ENCODE measurements around the gene NDUFAF5. TPM values are rescaled to one million over a fixed set of nuclear protein-coding genes. Genes with fewer than 3 reads are reported as not detected.
"Not testable (repeated sequence)": the region's sequence is repeated elsewhere in the genome, so short reads cannot be mapped to it uniquely, and the experiment has no call there.

The NDUFAF5 gene, protein sequence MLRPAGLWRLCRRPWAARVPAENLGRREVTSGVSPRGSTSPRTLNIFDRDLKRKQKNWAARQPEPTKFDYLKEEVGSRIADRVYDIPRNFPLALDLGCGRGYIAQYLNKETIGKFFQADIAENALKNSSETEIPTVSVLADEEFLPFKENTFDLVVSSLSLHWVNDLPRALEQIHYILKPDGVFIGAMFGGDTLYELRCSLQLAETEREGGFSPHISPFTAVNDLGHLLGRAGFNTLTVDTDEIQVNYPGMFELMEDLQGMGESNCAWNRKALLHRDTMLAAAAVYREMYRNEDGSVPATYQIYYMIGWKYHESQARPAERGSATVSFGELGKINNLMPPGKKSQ
- total RNA-seq = 10 to 100 TPM; 25.6 to 39.4 (median 30.1) TPM
- total RNA-seq (2013) = 27.6 TPM
- 14.1 to 37.3 (median 22.7) reads per million in 29 experiments for total RNA-seq

DNA sequence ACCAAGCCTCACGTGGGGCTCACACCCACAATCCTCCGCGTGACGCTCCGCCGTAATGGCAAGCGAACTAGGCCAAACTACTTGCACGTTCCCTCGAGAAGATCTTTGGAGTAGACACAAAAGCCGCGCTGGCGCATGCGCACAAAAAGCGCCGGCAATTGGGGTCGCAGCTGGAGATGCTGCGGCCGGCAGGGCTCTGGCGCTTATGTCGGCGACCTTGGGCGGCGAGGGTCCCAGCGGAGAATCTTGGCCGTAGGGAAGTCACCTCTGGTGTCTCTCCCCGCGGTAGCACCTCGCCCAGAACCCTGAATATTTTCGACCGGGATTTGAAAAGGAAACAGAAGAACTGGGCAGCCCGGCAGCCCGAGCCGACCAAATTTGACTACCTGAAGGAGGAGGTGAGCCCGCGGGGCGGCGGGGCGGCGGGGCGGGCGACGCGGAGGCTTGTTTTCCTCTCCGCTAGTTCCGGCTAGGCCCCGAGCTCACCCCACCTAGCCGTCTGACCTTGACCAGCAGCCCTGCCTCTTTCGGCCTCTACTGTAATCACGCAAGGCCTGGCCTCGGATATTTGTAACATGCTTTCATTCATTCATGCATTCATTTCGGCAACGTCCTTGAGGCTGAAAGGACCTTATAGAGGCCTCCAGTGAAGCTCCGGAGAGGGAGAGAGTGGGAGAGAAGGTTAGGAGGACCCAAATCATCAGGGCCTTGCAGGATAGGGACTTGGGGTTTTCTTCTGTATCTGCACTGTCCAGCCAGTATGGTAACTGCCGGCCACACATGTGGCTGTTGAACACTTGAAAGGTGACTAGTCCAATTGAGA, at the start of gene NDUFAF5, which contains the start of gene ESF1:
Gene NDUFAF5, plus strand, starts transcription at position 136 of the 823 bp plus-strand sequence. Its CDS starts 41 bp downstream, at position 177.
Gene ESF1, minus strand, starts transcription at position 27 of the 823 bp plus-strand sequence. CDS start 1,779 bp downstream, outside the sequence.
- H3K4me3 Mint-ChIP-seq = peak within 1 kb of the TSS; percentile 97 to 100 (median 99)
- peak; percentile 81 to 94 (median 89) for DNase-seq
- H3K27ac Mint-ChIP-seq = peak within 1 kb of the TSS; percentile 96 to 97
- Histone ChIP-seq H3K4me1 (ENCODE audit: control insufficient read depth in 1 of 2, extremely low read depth in 1 of 2, insufficient read depth in 2 of 2, low read length in 2 of 2) (peaks cover 14 to 30% of the 10 kb centered on the region in 2 experiments), H3K9me3 (no peaks in the 10 kb centered on the region), H3K27me3 (replicated peaks in 1 of 2; ENCODE audit: control insufficient read depth in 2 of 2, extremely low read depth in 1 of 2, insufficient read depth in 2 of 2, low read length in 1 of 2) (no peaks in the 10 kb centered on the region), H3K27ac (ENCODE audit: low read length) (peak within 1 kb of the TSS; percentile 90), H3K36me3 (ENCODE audit: control insufficient read depth in 2 of 2, extremely low read depth in 1 of 2, insufficient read depth in 1 of 2, low read length in 1 of 2) (peaks cover 0 to 18% of the 10 kb centered on the region in 2 donors), H3K4me3 (ENCODE audit: control insufficient read depth in 1 of 2, extremely low read depth in 1 of 2, low read length in 1 of 2) (peak within 1 kb of the TSS; percentile 89 to 91)
- ATAC-seq (replicated peaks in 1 of 4) = peak; percentile 96 to 98 (median 97)
- no peaks in the 10 kb centered on the region for H3K9me3 Mint-ChIP-seq
- peaks cover 64 to 71% (median 66%) of the 10 kb centered on the region in 3 donors for H3K4me1 Mint-ChIP-seq
- under 1% methylated on average over 53 of the region's 54 CpGs for WGBS (ENCODE audit: insufficient coverage)
- no peaks in the 10 kb centered on the region for H3K27me3 Mint-ChIP-seq
- ChIA-PET CTCF (interaction anchor here (1.2 to 4.0 kb wide), 3 partner anchors 11 to 13 kb away, joined by 3 to 39 read pairs (median 24); no protein-coding TSS in a partner anchor), POLR2A (interaction anchor here in 1 of 2 donors (0.6 kb wide), 1 partner anchor 20 kb away, joined by 3 read pairs; no protein-coding TSS in a partner anchor)
- peaks cover 30% of the 10 kb centered on the region for H3K36me3 Mint-ChIP-seq

DNA sequence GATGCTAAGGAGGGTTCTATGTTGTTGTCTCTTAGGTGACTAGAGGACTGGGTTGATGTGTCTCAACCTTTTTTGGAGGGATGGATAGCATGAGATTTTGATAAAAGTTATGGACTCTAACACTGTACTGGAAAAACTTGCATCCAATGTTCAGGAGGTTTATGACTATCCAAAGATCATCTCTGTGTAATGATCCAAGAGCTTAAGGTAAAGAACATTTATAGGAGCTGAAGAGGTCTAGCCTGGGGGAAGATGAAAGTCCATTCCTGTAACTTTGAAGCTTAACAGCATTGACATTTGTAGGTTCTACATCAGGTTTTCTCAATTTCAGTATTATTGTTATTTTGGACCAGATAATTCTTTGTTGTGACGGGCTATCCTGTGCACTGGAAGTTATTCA, 49.0 kb upstream of the NDUFAF5 start:
- no CpG with 5 or more reads among the region's 1 CpG for WGBS (ENCODE audit: insufficient coverage)
- H3K27me3 Mint-ChIP-seq = no peaks in the 10 kb centered on the region

DNA sequence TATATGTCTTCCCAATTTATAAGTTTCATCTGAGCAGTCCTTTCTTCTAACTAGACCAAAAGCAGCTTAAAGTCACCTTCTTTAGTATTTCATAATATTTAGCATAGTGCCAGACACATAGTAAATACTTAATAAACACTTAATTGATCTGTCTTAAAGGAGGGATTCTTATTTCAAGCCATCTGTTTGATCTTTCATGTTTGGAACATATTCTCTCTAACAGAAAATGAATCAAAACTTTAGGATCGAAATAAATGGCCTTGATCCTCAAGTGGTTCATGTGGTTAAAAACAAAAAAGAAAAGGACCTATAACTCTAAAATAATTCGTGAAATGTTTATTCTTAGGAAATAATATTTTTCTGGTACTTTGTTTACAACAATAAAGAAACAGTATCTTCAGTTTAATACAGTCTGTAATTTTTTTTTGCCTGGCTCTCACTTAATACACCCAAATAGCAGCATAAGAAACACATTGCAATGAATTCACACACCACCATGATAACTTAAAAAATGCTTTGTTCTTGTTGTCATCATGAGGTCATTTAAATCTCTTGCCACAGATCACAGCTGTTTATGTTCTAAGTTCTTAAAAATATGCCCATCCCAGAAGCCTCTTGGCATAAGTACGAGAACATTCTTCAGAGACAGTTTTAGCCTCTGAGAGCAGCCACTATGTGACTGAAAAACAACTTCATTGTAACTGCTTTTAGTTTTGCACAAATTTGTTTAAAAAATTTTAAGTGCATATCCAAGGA, 48.2 kb upstream of the NDUFAF5 start:
- no peak overlapping the region for H3K27ac Mint-ChIP-seq
- no peaks in the 10 kb centered on the region for H3K9me3 ChIP-seq
- H3K27me3 Mint-ChIP-seq = no peaks in the 10 kb centered on the region
- no peaks in the 10 kb centered on the region for H3K4me1 ChIP-seq (ENCODE audit: control insufficient read depth in 1 of 2, extremely low read depth in 1 of 2, insufficient read depth in 2 of 2, low read length in 2 of 2)
- H3K27ac ChIP-seq (ENCODE audit: low read length) = no peak overlapping the region
- DNase-seq (no peak), ATAC-seq (replicated peaks in 1 of 4) (no peak)
- CTCF ChIA-PET = no interaction called here
- H3K4me1 Mint-ChIP-seq = no peaks in the 10 kb centered on the region
- 80% methylated on average over 1 of the region's 3 CpGs for WGBS (ENCODE audit: insufficient coverage)
- H3K4me3 ChIP-seq (ENCODE audit: control insufficient read depth in 1 of 2, extremely low read depth in 1 of 2, low read length in 1 of 2) = no peak overlapping the region
- H3K36me3 ChIP-seq (ENCODE audit: control insufficient read depth in 2 of 2, extremely low read depth in 1 of 2, insufficient read depth in 1 of 2, low read length in 1 of 2) = peaks cover 9 to 34% of the 10 kb centered on the region in 2 donors
- H3K9me3 Mint-ChIP-seq = peaks cover 5 to 11% (median 10%) of the 10 kb centered on the region in 3 donors
- H3K36me3 Mint-ChIP-seq = peaks cover 66% of the 10 kb centered on the region
- H3K27me3 ChIP-seq (replicated peaks in 1 of 2; ENCODE audit: control insufficient read depth in 2 of 2, extremely low read depth in 1 of 2, insufficient read depth in 2 of 2, low read length in 1 of 2) = no peaks in the 10 kb centered on the region
- no peak overlapping the region for H3K4me3 Mint-ChIP-seq
- POLR2A ChIA-PET = no interaction called here

More for the DNA sequence above, 49.0 kb upstream of the NDUFAF5 start:
- DNase-seq = no peak
- H3K4me3 ChIP-seq (ENCODE audit: control insufficient read depth in 1 of 2, extremely low read depth in 1 of 2, low read length in 1 of 2) = no peak overlapping the region
- H3K27ac ChIP-seq (ENCODE audit: low read length) = no peak overlapping the region
- Mint-ChIP-seq H3K4me1 (no peaks in the 10 kb centered on the region), H3K9me3 (peaks cover under 1 to 5% (median 4%) of the 10 kb centered on the region in 3 donors), H3K36me3 (peaks cover 64% of the 10 kb centered on the region), H3K4me3 (no peak overlapping the region), H3K27ac (no peak overlapping the region)
- peaks cover 4 to 32% of the 10 kb centered on the region in 2 donors for H3K36me3 ChIP-seq (ENCODE audit: control insufficient read depth in 2 of 2, extremely low read depth in 1 of 2, insufficient read depth in 1 of 2, low read length in 1 of 2)
- no peaks in the 10 kb centered on the region for H3K27me3 ChIP-seq (replicated peaks in 1 of 2; ENCODE audit: control insufficient read depth in 2 of 2, extremely low read depth in 1 of 2, insufficient read depth in 2 of 2, low read length in 1 of 2)
- H3K4me1 ChIP-seq (ENCODE audit: control insufficient read depth in 1 of 2, extremely low read depth in 1 of 2, insufficient read depth in 2 of 2, low read length in 2 of 2) = no peaks in the 10 kb centered on the region
- ATAC-seq (replicated peaks in 1 of 4) = no peak
- H3K9me3 ChIP-seq = no peaks in the 10 kb centered on the region
- CTCF ChIA-PET = no interaction called here
- POLR2A ChIA-PET = interaction anchor here in 1 of 2 donors (0.7 kb wide), 1 partner anchor 179 kb away, joined by 4 read pairs; no protein-coding TSS in a partner anchor

DNA sequence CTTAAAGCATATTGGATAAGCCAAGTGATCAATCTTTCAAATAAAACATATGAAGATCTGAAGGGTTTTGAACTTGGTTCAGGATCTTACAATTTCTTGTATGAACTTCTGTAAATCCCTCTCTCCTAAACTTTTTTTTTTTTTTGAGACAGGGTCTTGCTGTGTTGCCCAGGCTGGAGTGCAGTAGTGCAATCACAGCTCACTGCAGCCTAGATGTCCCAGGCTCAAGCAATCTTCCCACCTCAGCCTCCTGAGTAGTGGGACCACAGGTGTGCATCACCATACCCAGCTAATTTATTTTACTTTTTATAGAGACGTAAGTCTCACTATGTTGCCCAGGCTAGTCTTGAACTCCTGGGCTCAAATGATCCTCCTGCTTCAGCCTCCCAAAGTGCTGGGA, 46.6 kb upstream of the NDUFAF5 start:
- H3K36me3 Mint-ChIP-seq = peaks cover 65% of the 10 kb centered on the region
- CTCF ChIA-PET = not testable (repeated sequence)

DNA sequence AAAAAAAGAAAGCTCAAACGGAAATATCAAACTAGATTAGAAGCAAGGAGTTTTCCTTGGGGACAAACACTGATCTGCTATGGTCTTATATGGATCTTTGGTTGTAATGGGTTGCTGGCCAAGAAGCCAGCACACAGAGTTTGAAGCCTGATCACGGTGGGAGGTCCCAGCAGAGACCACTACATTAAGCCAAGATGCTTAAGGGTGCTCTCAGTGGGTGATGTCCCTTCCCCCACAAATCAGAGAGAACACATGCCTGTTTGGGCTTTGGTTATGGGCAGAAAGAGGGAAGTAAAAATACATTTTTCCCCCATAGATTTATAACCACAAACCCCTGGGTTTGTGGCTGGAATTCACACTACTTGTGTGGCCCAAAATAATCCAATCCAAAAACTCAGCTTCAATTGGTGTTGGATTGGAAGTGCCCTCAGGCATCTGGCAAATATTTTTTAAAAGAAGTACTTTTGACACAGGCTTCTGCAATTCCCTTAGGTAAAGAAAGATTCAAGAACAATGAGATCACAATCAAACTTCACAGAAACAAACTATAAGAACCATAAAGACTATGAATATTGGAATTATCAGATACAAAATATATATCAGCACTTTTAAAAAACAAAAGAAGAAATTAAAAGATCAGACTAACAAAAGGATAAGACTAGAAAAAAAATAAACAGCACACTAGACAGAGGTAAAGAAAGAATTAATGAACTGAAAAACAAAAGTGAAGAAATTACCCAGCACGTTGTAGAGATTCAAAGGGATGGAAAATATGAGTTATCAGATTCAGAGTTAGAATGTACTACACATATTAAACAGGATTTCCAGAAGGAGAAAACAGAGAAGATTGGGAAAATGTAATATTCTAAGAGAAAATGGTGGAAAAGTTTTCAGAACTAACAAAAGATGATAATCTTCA, 44.8 kb upstream of the NDUFAF5 start:
- no peak overlapping the region for H3K27ac ChIP-seq (ENCODE audit: low read length)
- ATAC-seq (replicated peaks in 1 of 4) (no peak), DNase-seq (no peak)
- no peaks in the 10 kb centered on the region for H3K9me3 ChIP-seq
- H3K27me3 ChIP-seq (replicated peaks in 1 of 2; ENCODE audit: control insufficient read depth in 2 of 2, extremely low read depth in 1 of 2, insufficient read depth in 2 of 2, low read length in 1 of 2) = no peaks in the 10 kb centered on the region
- Mint-ChIP-seq H3K4me3 (no peak overlapping the region), H3K27me3 (no peaks in the 10 kb centered on the region), H3K4me1 (no peaks in the 10 kb centered on the region), H3K36me3 (peaks cover 63% of the 10 kb centered on the region), H3K27ac (no peak overlapping the region), H3K9me3 (peaks cover 5 to 12% (median 11%) of the 10 kb centered on the region in 3 donors)
- H3K4me1 ChIP-seq (ENCODE audit: control insufficient read depth in 1 of 2, extremely low read depth in 1 of 2, insufficient read depth in 2 of 2, low read length in 2 of 2) = no peaks in the 10 kb centered on the region
- ChIA-PET POLR2A (interaction anchor here in 1 of 2 donors (0.7 kb wide), 1 partner anchor 181 kb away, joined by 5 read pairs; no protein-coding TSS in a partner anchor), CTCF (interaction anchor here in 1 of 2 donors (0.6 to 1.1 kb wide), 3 partner anchors 23 to 68 kb away, joined by 3 to 5 read pairs (median 3); no protein-coding TSS in a partner anchor)
- WGBS (ENCODE audit: insufficient coverage) = no CpG with 5 or more reads among the region's 3 CpGs
- H3K4me3 ChIP-seq (ENCODE audit: control insufficient read depth in 1 of 2, extremely low read depth in 1 of 2, low read length in 1 of 2) = no peak overlapping the region
- peaks cover 13 to 14% of the 10 kb centered on the region in 2 donors for H3K36me3 ChIP-seq (ENCODE audit: control insufficient read depth in 2 of 2, extremely low read depth in 1 of 2, insufficient read depth in 1 of 2, low read length in 1 of 2)

More for the DNA sequence above, 46.6 kb upstream of the NDUFAF5 start:
- no CpG with 5 or more reads among the region's 1 CpG for WGBS (ENCODE audit: insufficient coverage)
- POLR2A ChIA-PET; H3K27me3 ChIP-seq (replicated peaks in 1 of 2; ENCODE audit: control insufficient read depth in 2 of 2, extremely low read depth in 1 of 2, insufficient read depth in 2 of 2, low read length in 1 of 2); H3K27ac ChIP-seq (ENCODE audit: low read length); DNase-seq; H3K4me3 ChIP-seq (ENCODE audit: control insufficient read depth in 1 of 2, extremely low read depth in 1 of 2, low read length in 1 of 2); H3K4me1 ChIP-seq (ENCODE audit: control insufficient read depth in 1 of 2, extremely low read depth in 1 of 2, insufficient read depth in 2 of 2, low read length in 2 of 2); ATAC-seq (replicated peaks in 1 of 4); H3K27ac Mint-ChIP-seq; H3K4me1 Mint-ChIP-seq; H3K4me3 Mint-ChIP-seq; H3K27me3 Mint-ChIP-seq; H3K9me3 ChIP-seq: not testable (repeated sequence)
- H3K36me3 ChIP-seq (ENCODE audit: control insufficient read depth in 2 of 2, extremely low read depth in 1 of 2, insufficient read depth in 1 of 2, low read length in 1 of 2) = peaks cover 13 to 21% of the 10 kb centered on the region in 2 donors
- H3K9me3 Mint-ChIP-seq = peaks cover 5 to 12% (median 11%) of the 10 kb centered on the region in 3 donors

Data from T-cell (primary cell).